Lung (tissue), 12 donors: ENCODE measurements around the gene PARD6B. TPM values are rescaled to one million over a fixed set of nuclear protein-coding genes. Genes with fewer than 3 reads are reported as not detected.

ENCODE experiments used
- ATAC-seq: fragments of 200-7000 bp; cut with Tn5 transposase; one replicate; pipeline ENCODE4 v1.9.1; 2020; ENCODE audit warnings: moderate number of reproducible peaks; ENCODE audit not compliant: insufficient read depth, low FRiP score
- DNase-seq, 3 donors: peaks; one replicate each; pipeline ENCODE4 v3.0.0-alpha.2; 2013 to 2017
- H3K27ac ChIP-seq, 2 donors: one replicate each; pipeline ENCODE4 v1.5.1; 2013; ENCODE audit warnings: mild to moderate bottlenecking in 2 of 2, moderate library complexity in 2 of 2, control low read depth in 1 of 2, inconsistent platforms in 1 of 2, low read depth in 1 of 2, low read length in 1 of 2
- H3K27me3 ChIP-seq, 3 donors: one replicate each; pipeline ENCODE4 v1.5.1; 2013; ENCODE audit warnings: low read length in 2 of 3; ENCODE audit not compliant: control insufficient read depth in 3 of 3, insufficient read depth in 3 of 3
- H3K36me3 ChIP-seq, 4 donors: one replicate each; pipeline ENCODE4 v1.5.1; 2013; ENCODE audit warnings: low read length in 4 of 4, mild to moderate bottlenecking in 1 of 4, moderate library complexity in 1 of 4; ENCODE audit not compliant: control insufficient read depth in 4 of 4, insufficient read depth in 4 of 4
- H3K4me1 ChIP-seq, 5 donors: one replicate each; pipeline ENCODE4 v1.5.1; 2013; ENCODE audit warnings: low read length in 5 of 5, mild to moderate bottlenecking in 2 of 5, moderate library complexity in 1 of 5; ENCODE audit not compliant: control insufficient read depth in 5 of 5, insufficient read depth in 5 of 5
- H3K4me3 ChIP-seq: one replicate; pipeline ENCODE4 v1.5.1; 2013; ENCODE audit warnings: mild to moderate bottlenecking, control low read depth, moderate library complexity
- H3K9ac ChIP-seq, 2 donors: one replicate each; pipeline ENCODE4 v1.5.1; 2013; ENCODE audit warnings: low read length in 2 of 2, control low read depth in 1 of 2; ENCODE audit not compliant: insufficient read depth in 1 of 2
- H3K9me3 ChIP-seq, 4 donors: one replicate each; pipeline ENCODE4 v1.5.1; 2013; ENCODE audit warnings: low read length in 3 of 4, mild to moderate bottlenecking in 1 of 4, moderate library complexity in 1 of 4; ENCODE audit not compliant: control insufficient read depth in 4 of 4, insufficient read depth in 3 of 4
- WGBS, 2 donors: extraction: QIAGEN DNeasy Blood & Tissue Kit; methylation state at CpG; one replicate each; pipeline ENCODE4 v1.1.7; 2013; 5-methylcytosine and 5-hydroxymethylcytosine counted together
- polyA plus RNA-seq, 2 donors: library from polyadenylated mRNA; stranded (reverse); fragments of 200-250 nt; gene quantifications; one replicate each; pipeline ENCODE4 v1.2.1, GENCODE V29; 2013
- total RNA-seq, 2 donors: library from RNA; depleted of rRNA in 1 of 2; stranded (reverse); fragments of >200 nt in 1 of 2; gene quantifications; one replicate each; pipeline ENCODE4 v1.2.1, GENCODE V29; 2014 to 2021
- TF ChIP-seq, protein P1 (sequence below): IDR thresholded peaks from 2 replicates; pipeline ENCODE4 v1.5.1; 2012; ENCODE audit warnings: mild to moderate bottlenecking; ENCODE audit errors: control extremely low read depth, extremely low read depth
- donor health status: control.
- donor health status: control.
- donor health status: Bipolar disorder and iron deficiency.
- donor health status: healthy.
- donor health status: DM: yes; HTN: yes; CAD: no.

The PARD6B gene
- total and polyA plus RNA-seq, 4 donors: 2.0 to 41.8 (median 25.8) TPM

GRCh38 chr20:50783903-50784302 is 52.5 kb downstream of the PARD6B start:
- WGBS, 2 donors: 76 to 81% methylated on average over 6 of the region's 6 CpGs
- Histone ChIP-seq H3K4me3 (no peak overlapping the region), H3K4me1 (peaks cover 0 to 13% (median 6%) of the 10 kb centered on the region in 5 donors), H3K9ac (no peak overlapping the region), H3K36me3 (no peaks in the 10 kb centered on the region), H3K27me3 (no peaks in the 10 kb centered on the region), H3K27ac (no peak overlapping the region), H3K9me3 (no peaks in the 10 kb centered on the region)
- TF ChIP-seq, protein P1, sequence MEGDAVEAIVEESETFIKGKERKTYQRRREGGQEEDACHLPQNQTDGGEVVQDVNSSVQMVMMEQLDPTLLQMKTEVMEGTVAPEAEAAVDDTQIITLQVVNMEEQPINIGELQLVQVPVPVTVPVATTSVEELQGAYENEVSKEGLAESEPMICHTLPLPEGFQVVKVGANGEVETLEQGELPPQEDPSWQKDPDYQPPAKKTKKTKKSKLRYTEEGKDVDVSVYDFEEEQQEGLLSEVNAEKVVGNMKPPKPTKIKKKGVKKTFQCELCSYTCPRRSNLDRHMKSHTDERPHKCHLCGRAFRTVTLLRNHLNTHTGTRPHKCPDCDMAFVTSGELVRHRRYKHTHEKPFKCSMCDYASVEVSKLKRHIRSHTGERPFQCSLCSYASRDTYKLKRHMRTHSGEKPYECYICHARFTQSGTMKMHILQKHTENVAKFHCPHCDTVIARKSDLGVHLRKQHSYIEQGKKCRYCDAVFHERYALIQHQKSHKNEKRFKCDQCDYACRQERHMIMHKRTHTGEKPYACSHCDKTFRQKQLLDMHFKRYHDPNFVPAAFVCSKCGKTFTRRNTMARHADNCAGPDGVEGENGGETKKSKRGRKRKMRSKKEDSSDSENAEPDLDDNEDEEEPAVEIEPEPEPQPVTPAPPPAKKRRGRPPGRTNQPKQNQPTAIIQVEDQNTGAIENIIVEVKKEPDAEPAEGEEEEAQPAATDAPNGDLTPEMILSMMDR: no peak
- ATAC-seq: no peak
- no peak for DNase-seq

DNA sequence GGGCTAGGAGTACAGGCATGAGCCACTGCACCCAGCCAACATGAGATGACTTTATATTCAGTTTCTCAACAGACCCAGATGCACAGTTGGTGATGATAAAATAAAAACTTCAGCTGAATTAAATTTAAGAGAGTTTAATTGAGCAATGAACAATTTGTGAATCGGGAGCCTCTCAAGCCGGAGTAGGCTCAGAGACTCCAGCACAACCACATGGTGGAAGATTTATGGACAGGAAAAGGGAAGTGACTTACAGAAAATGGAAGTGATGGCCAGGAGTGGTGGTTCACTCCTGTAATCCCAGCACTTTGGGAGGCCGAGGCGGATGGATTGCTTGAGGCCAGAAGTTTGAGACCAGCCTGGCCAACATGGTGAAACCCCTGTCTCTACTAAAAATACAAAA is 53.1 kb downstream of the PARD6B start:
- DNase-seq: no peak
- Histone ChIP-seq H3K36me3 (no peaks in the 10 kb centered on the region), H3K4me3 (no peak overlapping the region), H3K27me3 (no peaks in the 10 kb centered on the region), H3K9me3 (no peaks in the 10 kb centered on the region), H3K27ac (no peak overlapping the region), H3K4me1 (peaks cover 0 to 14% (median 6%) of the 10 kb centered on the region in 5 donors), H3K9ac (no peak overlapping the region)
- WGBS, 2 donors: 55 to 71% methylated on average over 4 of the region's 4 CpGs
- ATAC-seq: no peak
- TF ChIP-seq, protein P1: no peak

GRCh38 chr20:50786703-50787102 is 55.3 kb downstream of the PARD6B start:
- H3K36me3 ChIP-seq: no peaks in the 10 kb centered on the region
- ATAC-seq: no peak
- H3K4me1 ChIP-seq: peaks cover 0 to 26% (median 6%) of the 10 kb centered on the region in 5 donors
- TF ChIP-seq, protein P1: no peak
- H3K9ac ChIP-seq: no peak overlapping the region
- DNase-seq: no peak
- no peaks in the 10 kb centered on the region for H3K9me3 ChIP-seq
- no peak overlapping the region for H3K4me3 ChIP-seq
- WGBS, 2 donors: 87 to 97% methylated on average over 9 of the region's 9 CpGs
- no peaks in the 10 kb centered on the region for H3K27me3 ChIP-seq
- no peak overlapping the region for H3K27ac ChIP-seq

DNA sequence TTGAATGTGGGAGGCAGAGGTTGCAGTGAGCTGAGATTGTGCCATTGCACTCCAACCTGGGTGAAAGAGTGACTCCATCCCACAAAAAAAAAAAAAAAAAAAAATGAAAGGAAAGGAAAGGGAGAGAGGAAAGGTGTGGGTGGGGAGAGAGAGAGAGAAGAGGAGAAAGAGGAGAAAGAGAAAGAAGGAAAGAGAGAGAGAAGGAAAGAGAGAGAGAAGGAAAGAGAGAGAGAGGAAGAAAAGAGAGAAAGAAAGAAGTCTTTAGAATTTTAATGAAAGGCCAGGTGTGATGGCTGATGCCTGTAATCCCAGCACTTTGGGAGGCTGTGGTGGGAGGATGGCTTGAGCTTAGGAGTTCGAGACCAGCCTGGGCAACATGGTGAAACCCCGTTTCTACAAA is 55.8 kb downstream of the PARD6B start:
- DNase-seq (no peak), ATAC-seq (no peak)
- H3K27ac ChIP-seq: no peak overlapping the region
- TF ChIP-seq, protein P1: no peak
- no peaks in the 10 kb centered on the region for H3K9me3 ChIP-seq
- H3K4me1 ChIP-seq: peaks cover 0 to 26% (median 6%) of the 10 kb centered on the region in 5 donors
- whole genome bisulfite sequencing, 2 donors: 96 to 97% methylated on average over 2 of the region's 2 CpGs
- no peaks in the 10 kb centered on the region for H3K27me3 ChIP-seq
- H3K4me3 ChIP-seq: no peak overlapping the region
- no peak overlapping the region for H3K9ac ChIP-seq
- H3K36me3 ChIP-seq: no peaks in the 10 kb centered on the region
